NCI-H2171 (cell line): ENCODE results near the gene DBET.
"Not testable (repeated sequence)": the region's sequence is repeated elsewhere in the genome, so short reads cannot be mapped to it uniquely, and the experiment has no call there.

Experiments used
- DNase-seq: peaks from one replicate; lab custom pipeline; 2025; lab: John Stamatoyannopoulos, UW

The DBET gene

GRCh38 chr4:190049378-190050239 is 14.7 kb upstream of the DBET start:
- not testable (repeated sequence) for DNase-seq

DNA sequence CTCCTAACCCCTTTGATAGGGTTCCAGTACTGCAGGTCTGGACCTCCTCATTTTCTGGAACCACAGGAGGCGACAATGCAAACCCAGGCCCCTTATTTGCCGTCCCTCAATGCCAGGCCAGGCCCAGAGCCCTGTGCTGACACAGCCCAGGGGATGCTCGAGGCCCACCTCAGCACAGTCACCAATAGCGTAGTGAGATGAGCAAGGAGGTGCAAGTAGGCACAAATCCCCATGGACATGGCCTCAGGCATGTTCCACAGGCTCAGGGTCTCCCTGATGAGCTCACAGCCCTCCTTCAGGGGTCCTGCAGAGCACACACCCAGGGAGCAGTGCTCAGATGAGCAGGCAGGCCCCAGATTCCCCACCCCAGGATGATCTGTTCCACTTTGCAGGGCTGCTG is 5.3 kb upstream of the DBET start:
- not testable (repeated sequence) for DNase-seq

DNA sequence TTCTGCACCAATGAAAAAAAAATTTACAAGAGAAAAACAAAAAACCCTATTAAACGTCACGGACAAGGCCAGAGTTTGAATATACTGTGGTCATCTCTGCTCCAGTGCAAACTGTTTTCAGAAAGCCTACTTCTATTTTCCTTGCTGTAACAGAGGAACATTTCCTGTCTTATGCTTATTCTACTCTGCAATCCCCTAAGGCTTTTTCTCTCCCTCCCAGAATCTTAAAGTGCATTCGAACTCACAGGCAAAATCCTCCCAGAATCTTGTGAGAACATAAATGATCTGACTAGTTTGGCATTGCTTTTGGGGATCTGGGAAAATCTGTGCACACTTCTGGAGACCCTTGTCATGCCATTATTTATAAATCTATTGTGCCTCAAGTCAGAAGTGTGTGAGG is 503 bp downstream of the DBET start:
- not testable (repeated sequence) for DNase-seq

GRCh38 chr4:190068351-190068750 is 4.0 kb downstream of the DBET start:
- DNase-seq: not testable (repeated sequence)

- DNase-seq: not testable (repeated sequence)
Observed at GRCh38 chr4:190093052-190093451, 28.8 kb downstream of the DBET start.

GRCh38 chr4:190094031-190094430 is 29.7 kb downstream of the DBET start:
- DNase-seq: not testable (repeated sequence)

- DNase-seq: not testable (repeated sequence)
Observed at GRCh38 chr4:190095335-190095734, 31.0 kb downstream of the DBET start.

DNA sequence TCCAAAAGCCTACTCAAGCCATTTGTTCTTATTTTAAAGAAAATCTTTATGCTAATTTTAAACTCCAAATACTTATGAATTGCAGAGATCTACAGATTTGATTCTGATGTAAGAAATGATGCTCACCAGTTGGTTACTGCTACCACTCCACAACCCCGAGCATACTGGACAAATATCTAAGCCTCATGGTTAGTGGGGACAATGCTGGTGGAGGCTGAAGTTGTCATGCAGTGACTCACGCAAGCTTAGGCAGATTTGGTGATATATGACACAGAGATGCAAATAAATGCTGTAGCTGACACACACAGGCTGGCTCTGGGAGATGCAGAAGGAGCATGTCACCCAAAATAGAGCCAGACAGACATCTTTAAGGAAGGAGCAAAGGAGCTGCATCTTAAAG is 35.3 kb downstream of the DBET start:
- DNase-seq: not testable (repeated sequence)

- DNase-seq: not testable (repeated sequence)
Observed at GRCh38 chr4:190101525-190101924, 37.2 kb downstream of the DBET start.

DNA sequence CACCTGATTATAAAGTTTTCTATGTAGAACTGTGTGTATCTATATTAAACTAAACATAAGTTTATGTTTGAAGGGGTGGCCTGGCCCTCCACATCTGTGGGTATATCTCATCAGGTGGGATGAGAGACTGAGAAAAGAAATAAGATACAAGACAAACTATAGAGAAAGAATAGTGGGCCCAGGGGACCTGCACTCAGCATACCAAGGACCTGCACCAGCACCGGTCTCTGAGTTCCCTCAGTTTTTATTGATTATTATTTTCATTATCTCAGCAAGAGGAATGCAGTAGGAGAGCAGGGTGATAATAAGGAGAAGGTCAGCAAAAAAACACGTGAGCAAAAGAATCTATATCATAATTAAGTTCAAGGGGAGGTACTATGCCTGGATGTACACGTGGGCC is 41.9 kb downstream of the DBET start:
- DNase-seq: not testable (repeated sequence)

DNA sequence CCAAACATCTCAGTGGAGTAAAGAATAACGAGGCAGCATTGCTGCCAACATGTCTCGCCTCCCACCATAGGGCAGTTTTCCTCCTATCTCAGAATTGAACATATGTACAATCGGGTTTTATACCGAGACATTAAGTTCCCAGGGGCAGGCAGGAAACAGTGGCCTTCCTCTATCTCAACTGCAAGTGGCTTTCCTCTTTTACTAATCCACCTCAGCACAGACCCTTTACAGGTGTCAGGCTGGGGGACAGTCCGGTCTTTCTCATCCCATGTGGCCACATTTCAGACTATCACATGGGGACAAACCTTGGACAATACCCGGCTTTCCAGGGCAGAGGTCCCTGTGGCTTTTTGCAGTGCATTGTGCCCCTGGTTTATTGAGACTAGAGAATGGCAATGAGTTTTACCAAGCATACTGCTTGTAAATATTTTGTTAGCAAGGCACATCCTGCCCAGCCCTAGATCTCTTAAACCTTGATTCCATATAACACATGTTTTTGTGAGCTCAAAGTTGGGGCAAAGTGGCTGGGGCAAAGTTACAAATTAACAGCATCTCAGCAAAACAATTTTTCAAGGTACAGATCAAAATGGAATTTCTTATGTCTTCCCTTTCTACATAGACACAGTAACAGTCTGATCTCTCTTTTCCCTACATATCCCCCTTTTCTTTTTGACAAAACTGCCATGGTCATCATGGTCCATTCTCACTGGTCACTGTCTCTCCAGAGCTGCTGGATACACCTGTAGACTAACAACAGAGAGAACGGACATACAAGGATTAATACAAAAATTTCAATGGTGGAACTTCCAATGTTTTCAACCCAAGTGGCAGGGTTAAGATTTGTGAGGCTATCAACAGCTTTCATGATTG is 42.5 kb downstream of the DBET start:
- DNase-seq: not testable (repeated sequence)

DNA sequence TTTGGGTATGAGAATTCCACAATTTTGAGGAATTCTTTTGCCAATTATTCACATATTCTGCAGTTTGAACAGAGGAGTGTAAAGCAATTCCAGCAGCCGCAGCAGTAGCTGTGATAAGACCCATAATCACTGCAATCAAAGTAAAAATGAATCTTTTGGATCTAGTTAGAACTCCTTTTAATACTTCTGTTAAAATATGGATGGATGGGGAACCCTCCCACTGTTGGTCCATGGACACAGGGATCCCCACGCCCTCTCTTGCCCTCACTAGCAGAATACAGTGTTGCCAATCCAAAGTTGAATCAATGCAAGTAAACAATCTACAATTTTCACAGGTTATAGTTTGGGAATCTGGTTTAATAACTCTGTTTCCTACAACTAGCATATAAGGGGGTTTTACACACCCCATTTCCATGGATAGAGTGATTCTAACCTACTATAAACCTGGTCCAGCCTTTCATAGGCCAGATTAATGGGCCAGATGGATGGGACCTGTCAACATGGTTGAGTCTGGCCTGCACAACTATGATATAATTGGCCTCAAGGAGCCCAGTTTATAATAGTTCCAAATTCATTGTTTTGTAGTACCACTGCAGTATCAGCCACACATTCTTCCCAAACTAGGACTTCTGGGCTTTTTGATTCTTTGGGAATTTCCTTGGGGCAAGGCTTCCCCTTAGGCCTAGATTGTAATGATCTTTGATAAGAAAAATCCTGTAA is 43.6 kb downstream of the DBET start:
- DNase-seq: not testable (repeated sequence)

- DNase-seq: not testable (repeated sequence)
Observed at GRCh38 chr4:190108756-190109155, 44.5 kb downstream of the DBET start.

DNA sequence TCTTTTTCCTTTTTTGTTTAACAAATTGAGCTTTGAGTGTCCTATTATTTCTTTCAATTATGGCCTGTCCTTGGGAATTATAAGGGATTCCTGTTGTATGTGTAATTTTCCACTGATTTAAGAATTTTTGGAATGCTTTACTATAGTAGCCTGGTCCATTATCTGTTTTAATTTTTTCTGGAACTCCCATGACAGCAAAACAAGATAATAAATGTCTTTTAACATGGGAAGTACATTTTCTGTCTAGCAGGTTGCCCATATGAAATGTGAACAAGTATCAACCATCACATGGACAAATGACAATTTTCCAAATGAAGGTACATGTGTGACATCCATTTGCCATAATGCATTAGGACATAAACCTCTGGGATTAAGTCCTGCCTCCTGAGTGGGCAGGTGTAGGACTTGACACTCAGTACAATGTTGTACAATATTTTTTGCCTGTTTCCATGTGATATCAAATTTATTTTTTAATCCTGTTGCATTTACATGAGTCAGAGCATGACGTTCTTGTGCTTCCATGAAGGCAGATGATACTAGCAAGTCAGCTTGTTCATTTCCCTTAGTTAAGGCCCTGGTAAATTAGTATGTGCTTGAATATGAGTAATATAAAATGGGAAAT is 45.2 kb downstream of the DBET start:
- DNase-seq: not testable (repeated sequence)

DNA sequence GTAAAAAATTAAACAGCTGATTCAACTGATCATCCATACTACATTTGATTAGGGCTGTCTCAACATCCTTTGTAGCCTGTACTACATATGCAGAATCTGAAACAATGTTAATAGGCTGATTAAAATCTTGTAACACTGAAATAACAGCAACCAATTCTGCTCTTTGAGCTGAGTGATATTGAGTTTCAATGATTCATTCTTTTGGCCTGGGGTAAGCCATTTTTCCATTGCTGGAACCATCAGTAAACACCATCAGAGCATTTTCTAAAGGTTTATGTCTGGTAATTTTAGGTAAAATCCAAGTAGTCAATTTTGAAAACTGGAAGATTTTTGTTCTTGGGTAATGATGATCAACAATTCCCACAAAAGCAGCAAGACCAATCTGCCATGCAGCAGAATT is 45.7 kb downstream of the DBET start:
- not testable (repeated sequence) for DNase-seq

GRCh38 chr4:190110570-190111295 is 46.4 kb downstream of the DBET start:
- not testable (repeated sequence) for DNase-seq

GRCh38 chr4:190112879-190113278 is 48.6 kb downstream of the DBET start:
- not testable (repeated sequence) for DNase-seq

DNA sequence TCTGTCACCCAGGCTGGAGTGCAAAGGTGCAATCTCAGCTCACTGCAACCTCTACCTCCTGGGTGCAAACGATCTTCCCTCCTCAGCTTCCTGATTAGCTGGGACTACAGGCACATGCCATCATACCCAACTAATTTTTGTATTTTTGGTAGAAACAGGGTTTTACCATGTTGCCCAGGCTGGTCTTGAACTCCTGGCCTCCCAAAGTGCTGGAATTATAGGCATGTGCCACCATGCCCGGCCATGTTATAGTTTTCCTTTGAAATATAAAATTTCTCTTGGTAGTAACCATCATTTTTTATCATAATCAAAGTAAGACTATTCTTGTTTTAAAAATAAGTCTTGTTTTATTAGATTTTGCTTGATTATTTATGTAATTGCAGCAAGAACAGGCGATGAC is 50.7 kb downstream of the DBET start:
- not testable (repeated sequence) for DNase-seq
